H9 (cell line): Measurements from ENCODE around the gene CBFA2T2. TPM values are rescaled to one million over a fixed set of nuclear protein-coding genes. Genes with fewer than 3 reads are reported as not detected.

Experiments
- DNase-seq: peaks from one replicate; pipeline ENCODE4 v3.0.0-alpha.2; 2017
- H2AFZ ChIP-seq: one replicate; pipeline ENCODE4 v1.6.1; 2013; ENCODE audit warnings: mild to moderate bottlenecking, low read length, control low read depth, moderate library complexity
- H2AK5ac ChIP-seq: 2 replicates; pipeline ENCODE4 v1.6.1; 2013; ENCODE audit warnings: low read length, control low read depth, mixed read lengths; ENCODE audit not compliant: insufficient read length
- H2BK120ac ChIP-seq: one replicate; pipeline ENCODE4 v1.6.1; 2013; ENCODE audit warnings: low read depth, mild to moderate bottlenecking, low read length, control low read depth, inconsistent platforms; ENCODE audit not compliant: poor library complexity, severe bottlenecking
- H2BK12ac ChIP-seq: 2 replicates; pipeline ENCODE4 v1.6.1; 2013; ENCODE audit warnings: low read length, control low read depth, mixed read lengths, low read depth; ENCODE audit not compliant: insufficient read length
- H2BK15ac ChIP-seq: 2 replicates; pipeline ENCODE4 v1.6.1; 2013; ENCODE audit warnings: low read depth, low read length, control low read depth
- H2BK20ac ChIP-seq: one replicate; pipeline ENCODE4 v1.6.1; 2013; ENCODE audit warnings: low read depth, mild to moderate bottlenecking, low read length, control low read depth, inconsistent platforms; ENCODE audit not compliant: poor library complexity, severe bottlenecking
- H2BK5ac ChIP-seq: 2 replicates; pipeline ENCODE4 v1.6.1; 2013; ENCODE audit warnings: low read length, control low read depth, mixed read lengths; ENCODE audit not compliant: insufficient read length
- H3K14ac ChIP-seq: 2 replicates; pipeline ENCODE4 v1.6.1; 2013; ENCODE audit warnings: low read length, control low read depth; ENCODE audit not compliant: insufficient read depth
- H3K18ac ChIP-seq: 2 replicates; pipeline ENCODE4 v1.6.1; 2013; ENCODE audit warnings: low read depth, mild to moderate bottlenecking, mixed read lengths, low read length, control low read depth; ENCODE audit not compliant: insufficient read length
- H3K23ac ChIP-seq: 2 replicates; pipeline ENCODE4 v1.6.1; 2013; ENCODE audit warnings: low read length, control low read depth, mixed read lengths, low read depth; ENCODE audit not compliant: insufficient read length
- H3K23me2 ChIP-seq: 2 replicates; pipeline ENCODE4 v1.6.1; 2013; ENCODE audit warnings: low read depth, mild to moderate bottlenecking, mixed read lengths, low read length, control low read depth; ENCODE audit not compliant: insufficient read length, poor library complexity, severe bottlenecking
- H3K27ac ChIP-seq: 2 replicates; pipeline ENCODE4 v1.5.1; 2013; ENCODE audit warnings: low read length, control low read depth, mixed read lengths, low read depth; ENCODE audit not compliant: insufficient read length
- H3K27me3 ChIP-seq: 2 replicates; pipeline ENCODE4 v1.6.1; 2013; ENCODE audit warnings: low read length, control low read depth, inconsistent platforms; ENCODE audit not compliant: insufficient read depth
- H3K4ac ChIP-seq: 2 replicates; pipeline ENCODE4 v1.6.1; 2013; ENCODE audit warnings: low read depth, mild to moderate bottlenecking, control low read depth, inconsistent platforms, low read length, moderate library complexity
- H3K4me1 ChIP-seq: 2 replicates; pipeline ENCODE4 v1.6.1; 2013; ENCODE audit warnings: low read length, control low read depth, inconsistent platforms; ENCODE audit not compliant: insufficient read depth
- H3K4me2 ChIP-seq: 2 replicates; pipeline ENCODE4 v1.6.1; 2013; ENCODE audit warnings: low read length, control low read depth, mixed read lengths; ENCODE audit not compliant: insufficient read length, insufficient read depth
- H3K56ac ChIP-seq: 2 replicates; pipeline ENCODE4 v1.6.1; 2013; ENCODE audit warnings: low read depth, mild to moderate bottlenecking, mixed read lengths, low read length, control low read depth; ENCODE audit not compliant: insufficient read length
- H3K79me1 ChIP-seq: 2 replicates; pipeline ENCODE4 v1.6.1; 2013; ENCODE audit warnings: low read depth, mild to moderate bottlenecking, moderate library complexity, low read length, control low read depth, inconsistent platforms; ENCODE audit not compliant: insufficient read depth, poor library complexity, severe bottlenecking
- H3K79me2 ChIP-seq: 2 replicates; pipeline ENCODE4 v1.6.1; 2013; ENCODE audit warnings: low read length, control low read depth, inconsistent platforms; ENCODE audit not compliant: insufficient read depth
- H3K9ac ChIP-seq: 2 replicates; pipeline ENCODE4 v1.6.1; 2013; ENCODE audit warnings: low read length, control low read depth, mixed read lengths; ENCODE audit not compliant: insufficient read length; ENCODE audit errors: extremely low read depth
- H3K9me3 ChIP-seq: one replicate; pipeline ENCODE4 v1.6.1; 2013; ENCODE audit warnings: low read depth, low read length, inconsistent platforms; ENCODE audit not compliant: control insufficient read depth
- H3T11ph ChIP-seq: one replicate; pipeline ENCODE4 v1.6.1; 2013; ENCODE audit warnings: mild to moderate bottlenecking, low read length, control low read depth, inconsistent platforms
- H4K20me1 ChIP-seq: one replicate; pipeline ENCODE4 v1.6.1; 2013; ENCODE audit not compliant: control insufficient read depth, insufficient read length, insufficient read depth
- H4K5ac ChIP-seq: 2 replicates; pipeline ENCODE4 v1.6.1; 2013; ENCODE audit warnings: low read depth, mild to moderate bottlenecking, mixed read lengths, low read length, control low read depth; ENCODE audit not compliant: insufficient read length
- H4K8ac ChIP-seq: replicated peaks from 2 replicates; pipeline ENCODE4 v1.6.1; 2013; ENCODE audit warnings: low read length, control low read depth, mixed read lengths, low read depth; ENCODE audit not compliant: insufficient read length
- H4K91ac ChIP-seq: 2 replicates; pipeline ENCODE4 v1.6.1; 2013; ENCODE audit warnings: low read depth, mild to moderate bottlenecking, moderate library complexity, mixed read lengths, low read length, control low read depth; ENCODE audit not compliant: insufficient read length
- H3K27ac Mint-ChIP-seq, 3 experiments: 2 replicates in 2 of 3; 3 replicates in 1 of 3; pipeline ENCODE4 v1.8.0; 2020 to 2021; ENCODE audit warnings: mixed read lengths in 3 of 3, mild to moderate bottlenecking in 1 of 3, moderate library complexity in 1 of 3
- H3K27me3 Mint-ChIP-seq: 2 replicates; pipeline ENCODE4 v1.8.0; 2021; ENCODE audit warnings: low read depth, mild to moderate bottlenecking, moderate library complexity, mixed read lengths
- H3K36me3 Mint-ChIP-seq, 3 experiments: 2 replicates in 2 of 3; 3 replicates in 1 of 3; pipeline ENCODE4 v1.8.0; 2020 to 2021; ENCODE audit warnings: low read depth in 3 of 3, mixed read lengths in 3 of 3; ENCODE audit not compliant: insufficient read depth in 1 of 3
- H3K4me1 Mint-ChIP-seq, 2 experiments: 2 replicates each; pipeline ENCODE4 v1.8.0; 2020; ENCODE audit warnings: mixed read lengths in 2 of 2
- H3K4me3 Mint-ChIP-seq, 2 experiments: 2 replicates in 1 of 2; 3 replicates in 1 of 2; pipeline ENCODE4 v1.8.0; 2020 to 2021; ENCODE audit warnings: mild to moderate bottlenecking in 2 of 2, mixed read lengths in 2 of 2, moderate library complexity in 1 of 2
- H3K9me3 Mint-ChIP-seq, 2 experiments: 2 replicates in 1 of 2; 3 replicates in 1 of 2; pipeline ENCODE4 v1.8.0; 2020; ENCODE audit warnings: mild to moderate bottlenecking in 2 of 2, mixed read lengths in 2 of 2, moderate library complexity in 1 of 2
- CTCF ChIP-seq: fragments of 200-600 bp; sonication (generic); conservative IDR thresholded peaks from 3 replicates; pipeline ENCODE4 v1.8.0; 2021; ENCODE audit warnings: antibody characterized with exemption, mild to moderate bottlenecking
- WGBS: extraction: QIAGEN DNeasy Blood & Tissue Kit; methylation state at CpG from one replicate; pipeline ENCODE4 v1.1.7; 2013; ENCODE audit warnings: missing lambda C conversion rate, low lambda C conversion rate, mixed read lengths; ENCODE audit not compliant: insufficient read length; ENCODE audit errors: extremely low coverage; 5-methylcytosine and 5-hydroxymethylcytosine counted together
- total RNA-seq: library from RNA; stranded (reverse); gene quantifications from 2 replicates; pipeline ENCODE4 v1.2.1, GENCODE V29; 2021

Gene CBFA2T2
- total RNA-seq, 1 experiment from 2014 or later, result 11.2 TPM

- no peak for TF ChIP-seq CTCF
- H2BK20ac ChIP-seq, result no peak overlapping the region
- no peak overlapping the region for H3T11ph ChIP-seq
- no peak overlapping the region for H3K18ac ChIP-seq
- Mint-ChIP-seq H3K27ac (no peak overlapping the region), H3K27me3 (no peaks in the 10 kb centered on the region), H3K4me3 (no peak overlapping the region), H3K9me3 (no peaks in the 10 kb centered on the region), H3K36me3 (peaks cover 4 to 8% (median 8%) of the 10 kb centered on the region in 3 experiments; a peak in 5 of 7 replicates), H3K4me1 (peaks cover 10 to 17% of the 10 kb centered on the region in 2 experiments)
- no CpG with 5 or more reads among the region's 3 CpGs for WGBS
- no peak overlapping the region for H4K8ac ChIP-seq
- H3K56ac ChIP-seq, result no peak overlapping the region
- H2BK5ac ChIP-seq, result no peak overlapping the region
- H3K79me1 ChIP-seq, result no peaks in the 10 kb centered on the region
- no peak overlapping the region for H3K9ac ChIP-seq
- H2AK5ac ChIP-seq, result no peak overlapping the region
- H3K79me2 ChIP-seq, result no peaks in the 10 kb centered on the region
- H3K4ac ChIP-seq, result no peak overlapping the region
- no peak overlapping the region for H4K91ac ChIP-seq
- H3K9me3 ChIP-seq, result no peaks in the 10 kb centered on the region
- no peaks in the 10 kb centered on the region; the same call in 1 of the 2 replicates for H3K4me1 ChIP-seq
- no peak overlapping the region for H4K5ac ChIP-seq
- H2BK120ac ChIP-seq, result no peak overlapping the region
- H3K23me2 ChIP-seq, result no peaks in the 10 kb centered on the region
- no peak overlapping the region for H3K14ac ChIP-seq
- no peak overlapping the region for H3K27ac ChIP-seq
- no peak overlapping the region for H2BK12ac ChIP-seq
- no peak for DNase-seq
- no peak overlapping the region for H2AFZ ChIP-seq
- no peaks in the 10 kb centered on the region for H4K20me1 ChIP-seq
- H3K23ac ChIP-seq, result no peak overlapping the region
- H3K4me2 ChIP-seq, result no peak overlapping the region
- H2BK15ac ChIP-seq, result no peak overlapping the region
- no peaks in the 10 kb centered on the region for H3K27me3 ChIP-seq
Measured at GRCh38 chr20:33524261-33524660, 34.4 kb downstream of the CBFA2T2 start.
